NB4 (cell line): Measurements from ENCODE around the gene GADD45A.

Experiments
- DNase-seq: peaks from one replicate; pipeline ENCODE4 v3.0.0; 2010; ENCODE audit warnings: low read depth
- H3K4me3 ChIP-seq: one replicate; pipeline ENCODE4 v1.5.1; 2011; ENCODE audit warnings: mild to moderate bottlenecking, low read depth, low read length, moderate library complexity
- CTCF ChIP-seq: IDR thresholded peaks from one replicate; pipeline ENCODE4 v1.5.1; 2012; ENCODE audit warnings: low read depth, low read length
- MAX ChIP-seq: IDR thresholded peaks from 2 replicates; pipeline ENCODE4 v1.6.1; 2011; ENCODE audit warnings: low read depth, low read length
- MYC ChIP-seq: IDR thresholded peaks from 2 replicates; pipeline ENCODE4 v1.6.1; 2011; ENCODE audit warnings: low read depth, low read length
- POLR2A ChIP-seq: IDR thresholded peaks from 2 replicates; pipeline ENCODE4 v1.6.1; 2011; ENCODE audit warnings: mild to moderate bottlenecking; ENCODE audit not compliant: insufficient read length; ENCODE audit errors: extremely low read depth

The GADD45A gene

GRCh38 chr1:67705735-67706453 lies 20.9 kb downstream of the GADD45A start:
- H3K4me3 ChIP-seq = no peak overlapping the region
- no peak for DNase-seq
- no peak for TF ChIP-seq CTCF
- no peak for TF ChIP-seq MYC
- no peak for TF ChIP-seq POLR2A
- TF ChIP-seq MAX = no peak

- DNase-seq = no peak
These were observed 23.6 kb downstream of the GADD45A start for GRCh38 chr1:67708606-67709005.

GRCh38 chr1:67710417-67710816 lies 25.4 kb downstream of the GADD45A start:
- no peak overlapping the region for H3K4me3 ChIP-seq
- TF ChIP-seq MYC = no peak
- TF ChIP-seq POLR2A = no peak
- TF ChIP-seq CTCF = no peak
- TF ChIP-seq MAX = no peak
- DNase-seq = no peak

More at GRCh38 chr1:67708606-67709005, 23.6 kb downstream of the GADD45A start:
- no peak for TF ChIP-seq MAX
- no peak overlapping the region for H3K4me3 ChIP-seq

GRCh38 chr1:67711158-67711854 lies 26.3 kb downstream of the GADD45A start:
- TF ChIP-seq MAX (no peak), MYC (no peak), POLR2A (no peak), CTCF (no peak)
- no peak overlapping the region for H3K4me3 ChIP-seq
- no peak for DNase-seq

GRCh38 chr1:67711855-67712212 lies 26.8 kb downstream of the GADD45A start:
- no peak for DNase-seq

GRCh38 chr1:67713057-67713846 lies 28.3 kb downstream of the GADD45A start:
- no peak overlapping the region for H3K4me3 ChIP-seq
- peak; percentile 23 for DNase-seq
- TF ChIP-seq MAX (no peak), CTCF (no peak), POLR2A (no peak), MYC (no peak)

More at GRCh38 chr1:67711855-67712212, 26.8 kb downstream of the GADD45A start:
- H3K4me3 ChIP-seq = no peak overlapping the region
- TF ChIP-seq POLR2A (no peak), MAX (no peak)
